AG08396 (cell line): ENCODE measurements around the gene PARVB.

Source experiments
- DNase-seq: peaks from one replicate; pipeline ENCODE4 v3.0.0; 2012; ENCODE audit warnings: low spot score, mixed read lengths

The PARVB gene

DNA sequence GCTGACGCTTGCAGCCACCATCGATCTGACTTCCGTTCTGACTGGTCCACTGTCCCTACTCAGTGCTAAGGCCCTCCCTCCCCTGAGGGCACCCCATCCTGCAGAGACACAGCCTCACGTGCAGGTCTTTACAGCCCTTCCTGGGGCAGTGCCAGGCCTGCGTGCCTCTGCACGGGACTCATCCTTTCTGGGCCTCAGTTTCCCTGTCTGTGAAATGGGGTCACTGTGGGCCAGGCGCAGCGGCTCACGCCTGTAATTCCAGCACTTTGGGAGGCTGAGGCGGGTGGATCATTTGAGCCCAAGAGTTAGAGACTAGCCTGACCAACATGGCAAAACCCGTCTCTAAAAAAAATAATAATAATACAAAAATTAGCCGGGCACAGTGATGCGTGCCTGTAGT, 138.9 kb downstream of the PARVB start:
- no peak for DNase-seq

DNA sequence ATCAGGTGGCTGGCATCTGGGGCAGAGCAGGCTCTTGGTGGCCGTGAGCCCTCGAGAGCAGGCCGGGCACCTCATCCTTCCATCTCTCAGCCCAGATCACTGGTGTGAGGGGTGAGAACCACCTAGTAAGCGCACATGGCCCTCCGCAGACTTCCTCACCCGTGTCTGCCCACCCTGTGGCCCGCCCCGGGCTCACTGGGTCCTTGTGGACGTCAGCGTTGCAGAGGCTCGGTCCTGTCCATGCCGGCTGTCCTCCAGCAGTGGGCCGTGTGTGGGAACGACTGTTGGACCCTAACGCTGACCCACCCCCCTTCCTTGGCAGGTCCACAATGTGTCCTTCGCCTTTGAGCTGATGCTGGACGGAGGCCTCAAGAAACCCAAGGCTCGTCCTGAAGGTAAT, 139.4 kb downstream of the PARVB start:
- no peak for DNase-seq

DNA sequence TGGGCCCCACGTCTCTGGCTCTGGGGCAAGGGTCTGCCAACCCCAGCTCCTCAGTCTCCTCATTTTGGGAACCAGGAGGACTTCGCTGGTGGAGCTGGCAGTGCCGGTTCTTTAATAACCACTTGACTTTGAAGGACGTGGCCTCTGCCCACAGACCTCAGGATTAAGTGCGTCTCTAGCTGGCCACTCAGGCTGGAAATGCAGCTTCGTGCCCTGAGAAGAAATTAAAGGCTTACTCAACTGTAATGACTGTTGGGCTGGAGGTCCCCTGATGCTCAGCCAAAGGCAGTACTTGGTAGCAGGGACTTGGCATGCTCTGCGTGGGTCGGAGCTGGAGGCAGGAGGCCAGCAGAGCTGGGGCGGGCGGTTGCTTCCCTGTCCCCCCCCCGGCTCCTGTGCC, 139.9 kb downstream of the PARVB start:
- DNase-seq, result no peak

DNA sequence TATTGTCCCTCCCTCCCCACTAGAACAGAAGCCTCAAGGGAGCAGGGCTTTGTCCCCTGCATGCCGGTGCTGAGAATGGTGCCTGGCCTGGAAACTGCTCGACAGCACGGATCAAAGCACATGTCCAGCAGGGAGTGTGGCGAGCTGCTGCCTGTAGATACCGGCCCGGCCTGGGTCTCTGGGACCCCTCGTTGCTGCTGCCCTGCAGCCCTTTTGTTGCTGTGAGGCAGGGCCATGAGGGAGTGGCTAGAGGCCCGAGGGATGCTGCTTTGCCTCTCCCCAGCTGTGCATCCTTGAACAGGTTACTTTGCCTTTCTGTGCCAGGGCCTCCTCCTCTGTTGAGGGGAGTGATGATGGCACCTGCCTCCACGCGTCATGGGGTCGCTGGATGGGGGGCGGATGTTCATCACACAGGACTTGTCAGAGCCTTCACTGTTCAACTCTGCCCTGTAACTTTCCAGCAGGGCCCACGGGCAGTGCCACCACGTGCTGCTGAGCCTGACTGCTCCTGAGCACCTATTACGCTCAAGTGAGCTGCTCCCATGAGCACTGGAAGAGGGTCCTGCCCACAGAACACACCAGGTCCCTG, 141.3 kb downstream of the PARVB start:
- no peak for DNase-seq

DNA sequence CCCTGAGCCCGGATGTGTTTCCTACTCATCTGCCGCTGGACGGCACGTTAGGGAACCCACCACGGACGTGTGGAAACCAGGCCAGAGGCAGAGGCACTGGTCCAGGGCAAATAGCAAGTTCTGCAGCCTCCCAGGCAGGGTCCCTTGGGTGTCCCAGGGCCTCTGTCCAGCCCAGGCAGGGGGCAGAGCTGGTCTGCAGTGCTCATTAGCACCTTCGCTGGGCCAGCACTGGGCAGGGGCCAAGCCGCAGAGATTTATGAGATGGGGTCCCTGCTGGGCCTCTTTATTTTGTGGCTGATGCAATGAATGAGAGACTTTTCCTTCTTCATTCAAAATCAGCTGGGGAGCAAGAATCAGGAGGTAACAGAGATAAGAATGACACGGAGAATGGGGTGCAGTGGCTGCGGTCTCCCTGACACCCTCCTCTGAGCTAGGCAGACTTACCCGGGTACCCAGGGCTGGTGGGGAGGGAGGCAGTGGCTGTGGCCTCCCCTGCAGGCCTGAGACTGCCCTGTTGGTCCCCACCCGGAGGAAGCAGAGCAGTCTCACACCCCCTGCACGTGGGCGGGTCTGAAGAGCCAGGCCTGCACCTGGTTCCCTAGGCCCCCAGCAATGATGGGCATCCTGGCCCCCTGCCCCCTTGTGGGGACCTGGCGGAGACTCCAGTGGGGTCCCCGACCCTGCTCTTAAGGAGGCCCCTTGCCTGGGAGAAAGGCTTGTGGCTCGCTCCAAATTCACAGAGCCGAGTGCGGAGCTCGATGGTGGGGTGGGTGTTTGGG, 142.6 kb downstream of the PARVB start:
- no peak for DNase-seq

DNA sequence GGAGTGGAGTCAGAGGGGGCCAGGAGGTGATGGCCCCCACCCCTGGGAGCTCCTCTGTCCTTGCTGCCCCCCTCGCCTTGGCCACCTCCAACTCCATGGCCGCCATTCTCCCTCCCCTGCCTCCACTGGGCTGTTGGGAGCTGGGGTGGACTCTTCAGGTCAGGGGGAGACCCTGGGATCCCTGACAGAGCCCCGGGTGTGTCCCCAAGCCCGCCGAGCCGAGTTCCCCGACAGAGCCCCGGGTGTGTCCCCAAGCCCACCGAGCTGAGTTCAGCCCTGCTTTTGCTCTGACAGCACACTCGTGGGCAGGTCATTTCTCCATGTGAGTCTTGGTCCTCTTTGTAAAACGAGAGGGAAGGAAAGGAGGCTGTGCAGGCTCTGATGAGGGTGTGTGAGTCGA, 143.4 kb downstream of the PARVB start:
- no peak for DNase-seq

DNA sequence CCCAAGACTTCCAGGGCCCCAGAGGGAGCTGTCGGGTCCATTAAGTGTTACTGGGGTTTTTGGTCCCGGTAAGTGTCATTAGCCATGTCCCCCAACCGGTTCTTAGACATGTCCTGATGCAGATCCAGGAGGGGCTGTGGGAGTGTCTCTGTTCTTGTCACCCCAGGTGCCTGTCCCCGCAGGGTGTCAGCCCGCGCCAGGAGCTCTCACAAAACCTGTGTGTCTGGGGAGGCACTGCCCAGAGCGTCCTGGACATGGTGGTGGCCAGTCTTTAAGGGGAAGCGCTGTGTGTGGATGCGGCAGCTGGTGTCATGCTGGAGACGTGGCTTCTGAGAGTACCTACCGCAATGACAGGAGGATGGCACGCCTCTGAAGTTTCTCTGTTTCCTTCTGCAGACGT, 144.1 kb downstream of the PARVB start:
- no peak for DNase-seq

DNA sequence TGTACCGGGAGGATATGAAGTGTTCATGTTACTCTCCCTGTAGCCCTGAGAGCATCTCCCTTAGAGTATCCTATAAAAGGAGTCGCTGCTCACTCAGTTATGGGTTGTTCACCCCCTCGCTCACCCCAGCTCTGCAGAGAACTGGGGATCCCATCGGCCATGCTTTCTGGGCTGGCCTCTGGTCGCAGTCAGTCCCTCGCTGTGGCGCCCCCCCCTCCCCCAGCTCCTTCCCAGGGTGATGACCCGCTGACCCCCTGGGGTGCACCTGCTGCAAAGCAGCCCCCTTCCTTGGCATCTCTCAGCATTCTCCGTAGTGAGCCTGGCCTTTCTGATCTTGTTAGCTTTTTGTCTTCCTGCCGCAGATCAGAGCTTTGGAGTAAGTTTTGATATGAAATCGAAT, 146.4 kb downstream of the PARVB start:
- DNase-seq, result no peak

DNA sequence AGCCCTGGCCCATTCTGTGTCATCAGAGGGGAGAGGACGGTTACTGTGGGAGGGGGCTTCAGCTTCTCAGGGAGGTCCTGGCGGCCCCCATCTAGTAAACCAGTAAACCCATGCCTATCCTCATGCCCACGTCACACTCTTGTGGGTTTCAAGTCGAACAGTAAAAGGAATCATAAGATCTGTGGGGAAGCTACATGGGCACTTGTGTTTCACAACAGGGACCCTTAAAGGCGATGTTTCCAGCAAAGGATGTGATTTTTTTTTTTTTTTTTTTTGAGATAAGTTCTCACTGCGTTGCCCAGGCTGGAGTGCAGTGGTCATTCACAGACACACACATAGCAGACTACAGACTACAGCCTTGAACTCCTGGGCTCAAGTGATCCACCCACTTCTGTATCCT, 147.5 kb downstream of the PARVB start:
- DNase-seq, result no peak

DNA sequence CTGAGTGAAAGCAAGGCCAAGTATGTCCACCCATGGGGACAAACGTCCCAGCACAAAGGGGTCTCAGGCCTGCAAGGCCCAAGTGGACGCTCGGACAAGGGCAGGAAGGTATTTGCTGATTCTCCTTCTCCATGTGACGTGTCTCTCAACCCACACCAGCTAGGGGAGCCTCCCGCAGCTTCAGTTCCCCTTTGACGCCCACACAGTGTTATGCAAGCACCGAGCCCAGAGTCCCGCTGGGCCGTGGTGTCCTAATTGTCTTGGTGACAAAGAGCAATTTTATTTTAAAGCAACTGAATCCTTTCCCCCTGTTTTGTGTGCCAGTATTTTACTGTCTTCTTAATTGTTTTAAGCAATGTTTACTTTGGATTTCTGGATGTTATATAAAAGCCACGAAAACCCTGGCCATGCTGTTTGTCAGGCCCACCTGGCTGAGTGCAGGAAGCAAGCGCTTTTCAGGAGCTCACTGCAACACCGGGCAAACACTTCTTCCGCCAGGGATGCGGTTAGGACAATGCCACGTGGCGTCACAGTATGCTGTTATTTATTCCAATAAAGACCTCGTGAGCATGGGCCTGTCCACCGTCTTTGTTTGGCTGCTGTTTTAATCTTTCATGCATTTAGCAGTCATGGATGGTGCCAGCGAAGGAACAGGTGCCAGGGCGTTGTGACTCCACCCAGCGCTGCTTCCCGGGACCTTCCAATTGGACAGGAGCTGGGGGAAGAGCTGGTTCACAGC, 148.4 kb downstream of the PARVB start:
- no peak for DNase-seq

DNA sequence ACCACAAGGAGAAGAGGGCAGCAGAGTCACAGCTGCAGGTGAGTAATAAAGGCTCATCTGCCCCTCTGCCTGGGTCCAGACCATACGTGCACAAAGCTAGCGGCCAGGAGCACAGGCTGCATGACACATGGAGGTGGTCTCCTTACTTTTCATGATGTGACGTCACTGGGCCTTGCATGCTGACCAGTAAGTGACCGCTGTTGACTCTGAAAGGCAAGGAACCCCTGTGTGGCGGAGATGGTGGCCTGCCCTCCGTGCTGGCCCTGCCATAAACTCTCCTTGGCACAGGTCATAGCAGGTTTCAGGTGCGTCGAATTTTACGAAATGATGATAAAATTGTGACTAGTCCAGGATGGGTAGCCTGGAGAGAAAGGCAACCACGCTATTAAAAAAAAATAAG, 149.1 kb downstream of the PARVB start:
- DNase-seq, result no peak

DNA sequence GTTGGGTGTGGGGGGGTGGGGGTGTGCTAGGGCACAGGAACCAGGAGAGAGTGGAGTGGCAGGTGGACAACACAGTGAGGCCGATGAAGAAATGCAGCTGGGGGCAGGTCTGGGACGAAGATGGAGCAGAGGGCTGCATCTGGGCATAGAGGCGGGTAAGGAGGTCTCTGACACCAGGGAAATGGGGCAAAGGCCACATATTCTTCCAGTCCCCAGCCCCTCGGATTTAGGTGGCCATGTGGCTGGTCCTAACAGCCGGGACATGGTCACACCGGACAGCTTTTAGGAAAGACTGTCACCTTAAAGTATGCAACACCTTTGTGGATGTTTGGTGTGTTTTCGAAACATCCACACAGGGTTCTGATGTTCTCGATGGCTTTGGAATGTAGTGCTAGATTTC, 151.6 kb downstream of the PARVB start:
- no peak for DNase-seq

DNA sequence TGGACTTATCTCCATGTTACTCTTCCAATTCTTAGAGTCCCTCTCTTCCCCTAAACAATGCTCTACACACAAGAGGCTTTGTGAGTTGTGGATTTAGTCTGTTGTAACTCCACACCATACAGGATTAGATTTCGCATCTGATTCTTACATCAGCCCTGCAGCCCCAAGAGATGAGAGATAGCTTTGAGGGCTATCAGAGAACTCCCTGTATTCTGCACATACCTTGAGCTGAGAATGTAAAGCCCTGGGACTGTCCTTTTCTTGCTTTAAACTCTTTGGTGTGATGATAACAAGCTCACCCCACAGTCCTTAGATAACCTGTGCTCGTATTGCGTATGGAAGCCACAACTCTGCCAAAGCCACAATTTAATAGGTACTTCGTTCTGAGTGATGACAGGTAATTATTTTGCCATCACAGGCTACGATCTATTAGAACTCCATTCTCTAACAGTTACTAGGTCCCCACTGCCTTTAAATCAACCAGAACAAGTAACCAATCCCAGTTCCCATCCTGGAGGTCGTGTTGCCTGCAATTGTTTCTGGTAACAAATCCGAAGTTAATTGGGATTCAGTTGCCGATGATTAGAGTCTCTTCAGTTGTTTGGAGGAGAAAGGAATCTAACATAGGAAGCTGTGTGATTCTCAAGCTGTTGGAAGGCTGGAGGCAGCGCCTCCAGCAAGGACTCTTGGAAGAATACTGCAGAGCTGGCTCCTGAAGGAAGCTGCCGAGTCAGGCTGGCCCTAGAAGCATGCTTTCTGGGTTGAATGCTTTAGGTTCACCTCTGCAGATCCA, 155.3 kb downstream of the PARVB start:
- DNase-seq, result no peak

DNA sequence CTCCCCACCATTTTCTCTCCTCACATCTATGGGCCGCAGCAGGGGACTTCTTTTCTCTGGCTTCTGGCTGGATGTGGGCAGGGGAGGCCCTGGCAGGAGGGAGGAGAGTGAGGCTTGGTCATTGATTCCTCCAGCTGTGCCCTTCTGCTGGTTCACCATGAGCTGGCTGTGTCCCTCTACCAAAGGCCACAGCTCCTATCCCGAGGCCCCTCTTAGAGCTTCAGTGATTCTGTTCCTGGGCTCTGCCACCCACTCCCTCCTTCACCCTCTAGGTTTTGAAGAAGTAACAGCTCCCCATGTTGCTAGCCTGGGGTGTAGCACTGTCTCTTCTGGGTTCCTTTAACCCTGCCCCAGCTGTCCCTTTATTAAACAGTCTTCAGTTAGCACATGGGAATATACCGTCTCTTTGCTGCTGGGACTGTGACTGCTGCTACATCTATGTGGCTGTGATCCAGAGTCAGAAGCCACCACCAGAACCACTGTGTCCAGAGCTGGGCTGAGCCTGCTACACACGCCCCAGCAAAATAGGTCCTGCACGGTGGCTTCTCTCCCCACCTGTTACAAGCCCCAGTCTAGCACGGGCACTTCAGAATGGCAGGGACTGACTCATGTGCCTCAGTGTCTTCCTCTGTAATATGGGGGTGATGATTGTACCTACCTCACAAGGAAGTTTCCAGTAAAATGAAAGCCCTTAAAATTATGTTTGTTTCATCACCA, 156.0 kb downstream of the PARVB start:
- DNase-seq, result no peak

DNA sequence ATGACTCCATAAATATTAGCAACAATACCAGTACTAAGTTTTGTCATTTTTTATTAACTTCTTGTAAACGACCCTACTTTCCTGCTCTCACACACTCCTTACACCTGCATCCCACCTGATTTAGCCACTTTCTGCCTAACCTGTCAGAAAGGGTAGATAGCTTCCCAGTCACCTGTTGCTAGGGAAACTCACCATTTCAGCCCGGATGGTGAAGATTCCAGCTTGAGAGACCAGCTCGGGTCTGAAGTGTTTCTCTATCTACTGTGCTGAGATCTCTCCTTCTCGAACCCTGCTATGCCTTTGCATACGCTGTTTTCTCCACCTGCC, 156.6 kb downstream of the PARVB start, which contains the start of gene PARVG:
PARVG (plus strand) TSS at position 220 of the 327 bp plus-strand sequence. CDS start 2,405 bp downstream, outside the sequence.
- DNase-seq, result no peak

DNA sequence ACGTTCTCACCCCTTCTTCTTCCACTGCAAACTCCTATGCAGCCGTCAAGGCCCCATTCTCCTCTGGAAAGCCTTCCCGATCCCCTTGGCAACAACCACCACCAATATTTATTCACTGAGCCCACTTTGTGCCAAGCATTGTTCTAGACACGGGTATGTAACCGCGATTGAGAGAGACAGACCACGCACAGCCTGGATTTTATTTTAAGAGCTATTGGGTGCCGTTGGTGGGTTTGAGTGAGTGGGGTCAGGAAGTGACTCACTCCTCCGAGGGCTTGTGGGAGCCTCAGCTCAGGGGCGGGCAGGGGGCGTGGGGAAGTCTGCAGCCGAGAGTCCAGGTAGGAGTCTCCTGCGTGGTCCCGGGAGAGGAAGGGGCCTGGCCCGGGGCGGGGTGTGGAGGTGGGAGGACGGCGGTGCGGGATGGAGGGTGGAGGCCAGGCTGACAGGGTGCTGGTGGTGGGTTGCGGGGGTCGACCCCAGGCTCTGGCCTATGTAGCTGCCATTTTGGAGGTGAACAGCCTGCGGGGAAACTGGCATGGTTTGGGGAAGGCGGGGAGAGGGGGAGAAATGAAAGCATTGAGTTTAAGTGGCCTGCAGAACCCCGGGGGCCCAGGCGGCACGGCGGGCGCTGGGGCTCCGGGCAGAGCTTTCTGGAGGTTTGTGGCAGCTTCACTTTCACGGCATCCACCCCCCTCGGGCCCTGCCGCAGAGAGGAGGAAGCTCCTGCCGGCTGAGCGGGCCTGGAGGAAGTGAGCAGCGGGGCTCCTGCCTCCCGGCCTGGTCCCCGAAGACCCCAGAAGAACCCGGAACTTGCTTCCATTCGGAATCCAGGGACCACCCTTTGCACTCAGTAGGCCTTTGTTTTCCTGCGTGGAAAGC, 157.2 kb downstream of the PARVB start:
- DNase-seq, result no peak

DNA sequence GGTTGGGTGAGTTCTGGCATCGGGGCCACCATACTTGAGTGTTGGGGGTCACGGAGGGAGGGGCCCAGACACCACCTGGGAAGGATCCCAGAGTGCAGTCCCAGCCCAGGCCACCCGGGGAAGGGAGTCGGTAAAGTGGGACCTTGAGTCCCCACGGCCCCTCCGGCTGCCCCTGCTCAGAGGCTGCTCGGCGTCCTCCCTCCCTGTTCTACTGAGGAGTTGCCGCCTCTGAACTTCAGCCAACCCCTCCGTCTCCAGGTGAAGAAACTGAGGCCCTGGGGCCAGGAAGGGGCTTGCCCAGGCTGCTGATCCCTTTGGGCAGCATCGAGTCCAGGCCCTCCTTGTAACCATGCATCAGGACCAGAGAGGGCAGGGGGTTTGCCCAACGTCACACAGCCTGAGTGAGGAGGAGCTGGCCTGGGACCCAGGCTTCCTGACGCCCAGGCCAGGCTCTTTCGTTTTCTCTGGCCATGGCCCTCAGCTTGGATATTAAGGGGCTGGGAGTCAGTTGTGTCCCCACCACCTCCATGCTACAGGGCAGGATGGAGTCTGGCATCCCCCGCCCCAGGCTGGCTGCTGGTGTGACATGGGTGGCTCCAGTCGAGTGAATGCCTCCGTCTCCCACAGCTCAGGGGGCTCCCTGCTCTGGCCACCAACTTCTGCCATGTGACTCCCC, 157.9 kb downstream of the PARVB start:
- no peak for DNase-seq

DNA sequence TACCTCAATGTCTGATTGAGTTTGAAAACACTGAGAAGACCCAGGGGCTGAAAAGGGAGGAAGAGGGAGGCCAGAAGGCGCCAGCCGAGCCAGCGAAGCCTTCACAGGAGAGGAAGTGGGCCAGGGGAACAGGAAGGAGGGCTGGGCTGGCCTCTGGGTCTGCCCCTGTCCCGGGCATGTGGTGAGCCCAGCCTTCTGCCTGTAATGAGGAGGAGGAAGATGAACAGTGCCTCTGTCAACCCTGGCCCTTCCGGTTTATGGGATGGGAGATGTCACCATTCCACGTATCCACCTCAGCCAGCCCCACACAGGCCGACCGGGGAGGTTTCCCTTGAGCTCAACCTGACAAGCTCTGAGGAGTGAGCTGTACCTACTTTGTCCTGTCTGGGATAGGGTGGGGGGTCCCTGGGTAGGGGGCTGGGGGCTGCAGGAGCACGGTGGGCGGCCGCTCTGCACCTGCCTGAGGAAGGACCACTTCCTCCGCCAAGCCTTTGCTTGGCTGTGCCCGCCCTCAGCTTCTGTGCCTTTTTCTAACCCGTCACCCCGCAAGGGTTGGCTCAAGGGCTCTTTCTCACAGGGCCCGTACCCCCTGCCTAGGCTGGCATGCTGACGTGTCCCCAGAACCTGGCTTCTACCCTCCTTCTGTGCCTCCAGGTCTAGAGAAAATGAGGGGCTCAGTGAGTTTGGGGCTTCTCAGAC, 158.6 kb downstream of the PARVB start:
- no peak for DNase-seq

DNA sequence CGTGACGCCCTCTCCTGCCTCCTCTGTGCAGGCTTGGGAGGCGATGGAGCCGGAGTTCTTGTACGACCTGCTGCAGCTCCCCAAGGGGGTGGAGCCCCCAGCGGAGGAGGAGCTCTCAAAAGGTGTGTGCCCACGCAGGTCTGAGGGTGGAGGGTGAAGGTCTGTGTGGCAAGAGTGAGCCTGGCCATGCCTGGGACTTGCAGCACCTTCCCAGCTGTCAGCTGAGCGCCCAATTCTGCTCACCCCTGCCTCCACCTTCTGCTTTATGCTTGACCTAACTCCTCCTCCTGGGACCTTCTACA, 159.1 kb downstream of the PARVB start:
- no peak for DNase-seq

DNA sequence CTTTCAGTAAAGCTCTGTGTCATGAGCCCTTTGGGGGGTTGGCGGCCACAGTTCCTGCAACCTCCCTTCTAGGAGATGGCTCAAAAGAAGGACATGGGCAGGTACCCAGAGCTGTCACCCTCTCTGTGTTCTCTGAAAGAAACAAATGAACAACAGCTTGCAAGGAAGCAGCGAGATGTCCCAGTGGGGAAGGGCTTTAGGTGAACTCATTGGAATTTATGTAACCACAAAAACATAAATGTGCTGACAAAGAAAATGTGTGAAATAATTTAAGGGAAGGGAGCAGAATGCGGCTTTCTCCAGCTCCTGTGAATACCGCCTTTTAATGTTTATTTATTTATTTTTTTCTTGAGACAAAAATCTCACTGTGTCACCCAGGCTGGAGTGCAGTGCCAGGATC, 159.9 kb downstream of the PARVB start:
- DNase-seq, result no peak
